CD4-positive, alpha-beta T cell treated with Interleukin-15 for 4 hours (primary cell): Measurements from ENCODE around the gene SMARCAL1.

Source experiments
- DNase-seq: peaks from one replicate; pipeline ENCODE4 v3.0.0-alpha.2; 2020; ENCODE audit warnings: low spot score

The SMARCAL1 gene

GRCh38 chr2:216477283-216478035 lies 65.2 kb downstream of the SMARCAL1 start:
- DNase-seq = no peak

- DNase-seq = no peak
These were observed 65.9 kb downstream of the SMARCAL1 start for GRCh38 chr2:216478151-216478550.

- DNase-seq = no peak
These were observed 66.5 kb downstream of the SMARCAL1 start for GRCh38 chr2:216478791-216479190.

- DNase-seq = no peak
These were observed 67.9 kb downstream of the SMARCAL1 start for GRCh38 chr2:216480221-216480620.

GRCh38 chr2:216482640-216483039 lies 70.4 kb downstream of the SMARCAL1 start:
- no peak for DNase-seq

GRCh38 chr2:216485237-216485636 lies 73.0 kb downstream of the SMARCAL1 start:
- no peak for DNase-seq

GRCh38 chr2:216485745-216486144 lies 73.5 kb downstream of the SMARCAL1 start:
- no peak for DNase-seq

GRCh38 chr2:216486271-216486670 lies 74.0 kb downstream of the SMARCAL1 start:
- DNase-seq = no peak

- no peak for DNase-seq
These were observed 74.4 kb downstream of the SMARCAL1 start for GRCh38 chr2:216486708-216487107.

- no peak for DNase-seq
These were observed 77.8 kb downstream of the SMARCAL1 start for GRCh38 chr2:216490061-216490460.

GRCh38 chr2:216491793-216492596 lies 79.7 kb downstream of the SMARCAL1 start:
- no peak for DNase-seq

- DNase-seq = no peak
These were observed 80.5 kb downstream of the SMARCAL1 start for GRCh38 chr2:216492597-216493333.

GRCh38 chr2:216493334-216493685 lies 81.0 kb downstream of the SMARCAL1 start:
- no peak for DNase-seq

- no peak for DNase-seq
These were observed 83.4 kb downstream of the SMARCAL1 start for GRCh38 chr2:216495656-216496055.

- no peak for DNase-seq
These were observed 85.2 kb downstream of the SMARCAL1 start for GRCh38 chr2:216497382-216498069.

- DNase-seq = no peak
These were observed 85.7 kb downstream of the SMARCAL1 start for GRCh38 chr2:216498070-216498378.

GRCh38 chr2:216498379-216499352 lies 86.4 kb downstream of the SMARCAL1 start, which contains the start of gene RPL37A:
Gene RPL37A, plus strand, starts transcription at chr2:216498844. Its CDS starts 31 bp downstream, at chr2:216498875.
- peak; percentile 93 for DNase-seq

- no peak for DNase-seq
These were observed 87.4 kb downstream of the SMARCAL1 start for GRCh38 chr2:216499641-216500218.

GRCh38 chr2:216500572-216500971 lies 88.3 kb downstream of the SMARCAL1 start:
- no peak for DNase-seq

- DNase-seq = no peak
These were observed 89.6 kb downstream of the SMARCAL1 start for GRCh38 chr2:216501854-216502253.
